ENCODE results near the gene COL4A4. TPM values are rescaled to one million over a fixed set of nuclear protein-coding genes. Genes with fewer than 3 reads are reported as not detected.

Gene COL4A4
- 22.1 and 33.4 TPM in 2 replicates for total RNA-seq

DNA sequence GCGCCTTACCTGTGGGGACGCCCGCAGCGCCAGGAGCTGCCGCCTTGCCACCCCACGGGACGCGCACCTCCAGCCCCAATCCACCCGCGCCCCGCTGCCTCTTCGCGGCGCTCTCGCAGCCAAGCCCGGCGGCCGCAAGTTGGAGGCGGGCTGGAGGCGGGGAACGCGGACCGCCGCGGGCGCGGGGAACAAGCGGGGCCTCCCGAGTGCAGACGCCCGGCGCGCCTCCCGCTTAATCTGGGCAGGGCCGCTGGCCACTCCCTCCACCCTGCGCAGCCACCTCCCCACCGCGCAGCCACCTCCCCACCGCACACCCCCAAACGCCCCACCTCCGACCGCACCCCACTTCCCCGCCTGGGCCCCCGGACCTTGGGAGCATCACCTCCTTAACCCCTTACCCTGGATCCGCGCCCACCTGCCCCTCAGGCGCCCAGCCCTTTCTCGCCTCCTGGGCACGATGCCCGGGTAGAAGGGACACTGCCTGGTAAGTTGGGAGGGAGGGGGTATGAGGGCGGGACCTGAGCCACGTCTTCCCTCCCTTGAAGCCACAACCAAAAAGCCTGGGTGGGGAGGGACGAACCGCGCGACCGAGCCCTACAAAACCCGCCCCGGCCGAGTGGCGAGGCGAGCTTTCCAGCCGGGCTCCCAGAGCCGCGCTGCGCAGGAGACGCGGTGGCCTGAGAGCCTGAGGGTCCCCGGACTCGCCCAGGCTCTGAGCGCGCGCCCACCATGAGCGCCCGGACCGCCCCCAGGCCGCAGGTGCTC is at the start of gene COL4A4, which contains the start of gene COL4A3:
Gene COL4A4 (minus strand): TSS at position 208 of the 765 bp plus-strand sequence. CDS start 16,722 bp downstream, outside the sequence.
Gene COL4A3 (plus strand): TSS at position 627 of the 765 bp plus-strand sequence. CDS start 103 bp downstream, at position 730.

Other genes with a start within 250 kb of the COL4A4 start
- 16.2 and 23.5 TPM in 2 replicates for gene COL4A3, start 419 bp upstream of the COL4A4 start, total RNA-seq
- 71.2 and 81.9 TPM in 2 replicates for gene MFF, start 161.0 kb upstream of the COL4A4 start, total RNA-seq
- gene TM4SF20, start 215.1 kb upstream of the COL4A4 start, total RNA-seq: not detected in 2 replicates
- not detected in 2 replicates for gene SCYGR1, start 223.7 kb upstream of the COL4A4 start, total RNA-seq

Data from aortic smooth muscle cell (primary cell).